ENCODE measurements around the gene CHD3.

The CHD3 gene

DNA sequence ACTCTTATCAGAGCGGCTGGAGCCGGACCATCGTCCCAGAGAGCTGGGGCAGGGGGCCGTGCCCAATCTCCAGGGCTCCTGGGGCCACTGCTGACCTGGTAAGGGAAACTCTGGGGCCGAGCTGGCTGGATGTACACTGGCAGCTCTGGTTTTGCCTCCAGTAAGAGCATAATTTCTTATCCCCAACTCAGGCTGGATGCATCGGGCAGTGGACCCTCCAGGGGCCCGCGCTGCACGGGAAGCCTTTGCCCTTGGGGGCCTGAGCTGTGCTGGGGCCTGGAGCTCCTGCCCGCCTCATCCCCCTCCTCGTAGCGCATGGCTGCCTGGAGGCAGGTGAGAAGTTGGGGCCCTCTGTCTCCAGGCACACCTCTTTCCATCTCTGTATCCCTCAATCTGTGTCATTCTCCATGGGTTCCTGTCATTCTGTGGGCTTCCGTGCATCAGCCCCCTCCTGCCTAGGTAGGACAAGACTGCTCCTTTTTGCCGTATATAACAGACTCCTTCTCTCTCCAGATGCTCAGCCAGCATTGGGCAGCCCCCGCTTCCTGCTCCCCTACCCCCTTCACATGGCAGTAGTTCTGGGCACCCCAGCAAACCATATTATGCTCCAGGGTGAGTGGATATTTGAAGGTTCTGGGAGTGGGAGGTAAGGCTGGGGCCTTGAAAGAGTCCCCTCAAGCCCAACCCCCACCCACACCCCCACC, 43.1 kb upstream of the CHD3 start:
- Mint-ChIP-seq H3K4me1 (ENCODE audit: low read depth) (peaks cover 65% of the 10 kb centered on the region), H3K4me3 (peak overlapping the region; percentile 93), H3K27me3 (no peaks in the 10 kb centered on the region), H3K27ac (peak overlapping the region; percentile 98), H3K9me3 (no peaks in the 10 kb centered on the region), H3K36me3 (ENCODE audit: low read depth) (peaks cover 39% of the 10 kb centered on the region)
- intact Hi-C loops (cut with micrococcal nuclease) = loop anchor here (10.0 kb wide), 1 partner anchor 309 kb away; the partner anchor contains the start of gene PER1

DNA sequence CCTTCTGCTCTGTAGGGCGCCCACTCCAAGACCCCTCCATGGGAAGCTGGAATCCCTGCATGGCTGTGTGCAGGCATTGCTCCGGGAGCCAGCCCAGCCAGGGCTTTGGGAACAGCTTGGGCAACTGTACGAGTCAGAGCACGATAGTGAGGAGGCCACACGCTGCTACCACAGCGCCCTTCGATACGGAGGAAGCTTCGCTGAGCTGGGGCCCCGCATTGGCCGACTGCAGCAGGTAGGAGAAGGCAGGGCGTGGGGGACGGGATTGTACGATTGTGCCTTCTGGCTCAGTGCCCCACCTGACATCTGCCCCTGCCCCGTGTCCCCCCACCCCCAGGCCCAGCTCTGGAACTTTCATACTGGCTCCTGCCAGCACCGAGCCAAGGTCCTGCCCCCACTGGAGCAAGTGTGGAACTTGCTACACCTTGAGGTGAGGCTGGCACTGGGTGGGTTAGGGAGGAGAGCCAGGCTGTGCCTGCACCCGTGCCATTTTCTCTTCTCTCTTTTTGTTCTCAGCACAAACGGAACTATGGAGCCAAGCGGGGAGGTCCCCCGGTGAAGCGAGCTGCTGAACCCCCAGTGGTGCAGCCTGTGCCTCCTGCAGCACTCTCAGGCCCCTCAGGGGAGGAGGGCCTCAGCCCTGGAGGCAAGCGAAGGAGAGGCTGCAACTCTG, 42.4 kb upstream of the CHD3 start:
- H3K4me3 Mint-ChIP-seq = peak overlapping the region; percentile 93
- no peaks in the 10 kb centered on the region for H3K9me3 Mint-ChIP-seq
- H3K27ac Mint-ChIP-seq = peak overlapping the region; percentile 98
- H3K4me1 Mint-ChIP-seq (ENCODE audit: low read depth) = peaks cover 65% of the 10 kb centered on the region
- peaks cover 33% of the 10 kb centered on the region for H3K36me3 Mint-ChIP-seq (ENCODE audit: low read depth)
- intact Hi-C loops (cut with micrococcal nuclease) = loop anchor here (10.0 kb wide), 1 partner anchor 309 kb away; the partner anchor contains the start of gene PER1
- H3K27me3 Mint-ChIP-seq = no peaks in the 10 kb centered on the region

DNA sequence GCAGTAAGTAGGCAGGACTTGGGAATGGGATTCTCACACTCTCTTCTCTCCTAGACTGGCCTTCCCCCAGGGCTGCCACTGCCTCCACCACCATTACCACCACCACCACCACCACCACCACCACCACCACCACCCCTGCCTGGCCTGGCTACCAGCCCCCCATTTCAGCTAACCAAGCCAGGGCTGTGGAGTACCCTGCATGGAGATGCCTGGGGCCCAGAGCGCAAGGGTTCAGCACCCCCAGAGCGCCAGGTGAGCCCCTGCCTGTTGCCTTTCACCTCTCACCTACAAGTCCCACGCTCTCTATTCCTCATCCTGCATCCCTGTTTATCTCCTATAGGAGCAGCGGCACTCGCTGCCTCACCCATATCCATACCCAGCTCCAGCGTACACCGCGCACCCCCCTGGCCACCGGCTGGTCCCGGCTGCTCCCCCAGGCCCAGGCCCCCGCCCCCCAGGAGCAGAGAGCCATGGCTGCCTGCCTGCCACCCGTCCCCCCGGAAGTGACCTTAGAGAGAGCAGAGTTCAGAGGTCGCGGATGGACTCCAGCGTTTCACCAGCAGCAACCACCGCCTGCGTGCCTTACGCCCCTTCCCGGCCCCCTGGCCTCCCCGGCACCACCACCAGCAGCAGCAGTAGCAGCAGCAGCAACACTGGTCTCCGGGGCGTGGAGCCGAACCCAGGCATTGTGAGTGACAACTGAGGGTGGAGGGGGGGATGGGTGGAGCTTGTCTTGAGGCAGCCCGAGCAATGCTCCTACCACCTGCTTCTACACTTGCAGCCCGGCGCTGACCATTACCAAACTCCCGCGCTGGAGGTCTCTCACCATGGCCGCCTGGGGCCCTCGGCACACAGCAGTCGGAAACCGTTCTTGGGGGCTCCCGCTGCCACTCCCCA, 41.6 kb upstream of the CHD3 start:
- H3K27ac Mint-ChIP-seq = peak overlapping the region; percentile 98
- no peak overlapping the region for H3K4me3 Mint-ChIP-seq
- no peaks in the 10 kb centered on the region for H3K27me3 Mint-ChIP-seq
- intact Hi-C loops (cut with micrococcal nuclease) = loop anchor here (10.0 kb wide), 1 partner anchor 308 kb away; the partner anchor contains the start of gene PER1
- H3K4me1 Mint-ChIP-seq (ENCODE audit: low read depth) = peaks cover 69% of the 10 kb centered on the region
- H3K9me3 Mint-ChIP-seq = no peaks in the 10 kb centered on the region
- peaks cover 25% of the 10 kb centered on the region for H3K36me3 Mint-ChIP-seq (ENCODE audit: low read depth)

DNA sequence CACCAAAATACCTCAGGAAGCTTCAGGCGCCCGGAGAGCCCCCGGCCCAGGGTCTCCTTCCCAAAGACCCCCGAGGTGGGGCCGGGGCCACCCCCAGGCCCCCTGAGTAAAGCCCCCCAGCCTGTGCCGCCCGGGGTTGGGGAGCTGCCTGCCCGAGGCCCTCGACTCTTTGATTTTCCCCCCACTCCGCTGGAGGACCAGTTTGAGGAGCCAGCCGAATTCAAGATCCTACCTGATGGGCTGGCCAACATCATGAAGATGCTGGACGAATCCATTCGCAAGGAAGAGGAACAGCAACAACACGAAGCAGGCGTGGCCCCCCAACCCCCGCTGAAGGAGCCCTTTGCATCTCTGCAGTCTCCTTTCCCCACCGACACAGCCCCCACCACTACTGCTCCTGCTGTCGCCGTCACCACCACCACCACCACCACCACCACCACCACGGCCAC, 40.4 kb upstream of the CHD3 start:
- H3K4me1 Mint-ChIP-seq (ENCODE audit: low read depth) = peaks cover 69% of the 10 kb centered on the region
- H3K27me3 Mint-ChIP-seq = no peaks in the 10 kb centered on the region
- H3K4me3 Mint-ChIP-seq = no peak overlapping the region
- no peaks in the 10 kb centered on the region for H3K9me3 Mint-ChIP-seq
- intact Hi-C loops (cut with micrococcal nuclease) = loop anchor here (10.0 kb wide), 1 partner anchor 307 kb away; the partner anchor contains the start of gene PER1
- peak overlapping the region; percentile 27 for H3K27ac Mint-ChIP-seq
- H3K36me3 Mint-ChIP-seq (ENCODE audit: low read depth) = peaks cover 14% of the 10 kb centered on the region

DNA sequence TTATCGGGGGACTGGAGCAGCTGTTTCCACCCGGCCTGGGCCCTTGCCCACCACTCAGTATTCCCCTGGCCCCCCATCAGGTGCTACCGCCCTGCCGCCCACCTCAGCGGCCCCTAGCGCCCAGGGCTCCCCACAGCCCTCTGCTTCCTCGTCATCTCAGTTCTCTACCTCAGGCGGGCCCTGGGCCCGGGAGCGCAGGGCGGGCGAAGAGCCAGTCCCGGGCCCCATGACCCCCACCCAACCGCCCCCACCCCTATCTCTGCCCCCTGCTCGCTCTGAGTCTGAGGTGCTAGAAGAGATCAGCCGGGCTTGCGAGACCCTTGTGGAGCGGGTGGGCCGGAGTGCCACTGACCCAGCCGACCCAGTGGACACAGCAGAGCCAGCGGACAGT, 39.9 kb upstream of the CHD3 start:
- Mint-ChIP-seq H3K4me1 (ENCODE audit: low read depth) (peaks cover 69% of the 10 kb centered on the region), H3K9me3 (no peaks in the 10 kb centered on the region), H3K4me3 (no peak overlapping the region), H3K27me3 (no peaks in the 10 kb centered on the region), H3K27ac (no peak overlapping the region), H3K36me3 (ENCODE audit: low read depth) (peaks cover 9% of the 10 kb centered on the region)
- intact Hi-C loops (cut with micrococcal nuclease) = loop anchor here (10.0 kb wide), 1 partner anchor 306 kb away; the partner anchor contains the start of gene PER1

DNA sequence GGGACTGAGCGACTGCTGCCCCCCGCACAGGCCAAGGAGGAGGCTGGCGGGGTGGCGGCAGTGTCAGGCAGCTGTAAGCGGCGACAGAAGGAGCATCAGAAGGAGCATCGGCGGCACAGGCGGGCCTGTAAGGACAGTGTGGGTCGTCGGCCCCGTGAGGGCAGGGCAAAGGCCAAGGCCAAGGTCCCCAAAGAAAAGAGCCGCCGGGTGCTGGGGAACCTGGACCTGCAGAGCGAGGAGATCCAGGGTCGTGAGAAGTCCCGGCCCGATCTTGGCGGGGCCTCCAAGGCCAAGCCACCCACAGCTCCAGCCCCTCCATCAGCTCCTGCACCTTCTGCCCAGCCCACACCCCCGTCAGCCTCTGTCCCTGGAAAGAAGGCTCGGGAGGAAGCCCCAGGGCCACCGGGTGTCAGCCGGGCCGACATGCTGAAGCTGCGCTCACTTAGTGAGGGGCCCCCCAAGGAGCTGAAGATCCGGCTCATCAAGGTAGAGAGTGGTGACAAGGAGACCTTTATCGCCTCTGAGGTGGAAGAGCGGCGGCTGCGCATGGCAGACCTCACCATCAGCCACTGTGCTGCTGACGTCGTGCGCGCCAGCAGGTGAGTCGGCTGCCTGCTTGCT, 39.3 kb upstream of the CHD3 start:
- Mint-ChIP-seq H3K9me3 (no peaks in the 10 kb centered on the region), H3K36me3 (ENCODE audit: low read depth) (peaks cover 4% of the 10 kb centered on the region), H3K27ac (no peak overlapping the region), H3K4me1 (ENCODE audit: low read depth) (peaks cover 69% of the 10 kb centered on the region), H3K27me3 (no peaks in the 10 kb centered on the region), H3K4me3 (no peak overlapping the region)
- intact Hi-C loops (cut with micrococcal nuclease) = loop anchor here (10.0 kb wide), 1 partner anchor 306 kb away; the partner anchor contains the start of gene PER1

DNA sequence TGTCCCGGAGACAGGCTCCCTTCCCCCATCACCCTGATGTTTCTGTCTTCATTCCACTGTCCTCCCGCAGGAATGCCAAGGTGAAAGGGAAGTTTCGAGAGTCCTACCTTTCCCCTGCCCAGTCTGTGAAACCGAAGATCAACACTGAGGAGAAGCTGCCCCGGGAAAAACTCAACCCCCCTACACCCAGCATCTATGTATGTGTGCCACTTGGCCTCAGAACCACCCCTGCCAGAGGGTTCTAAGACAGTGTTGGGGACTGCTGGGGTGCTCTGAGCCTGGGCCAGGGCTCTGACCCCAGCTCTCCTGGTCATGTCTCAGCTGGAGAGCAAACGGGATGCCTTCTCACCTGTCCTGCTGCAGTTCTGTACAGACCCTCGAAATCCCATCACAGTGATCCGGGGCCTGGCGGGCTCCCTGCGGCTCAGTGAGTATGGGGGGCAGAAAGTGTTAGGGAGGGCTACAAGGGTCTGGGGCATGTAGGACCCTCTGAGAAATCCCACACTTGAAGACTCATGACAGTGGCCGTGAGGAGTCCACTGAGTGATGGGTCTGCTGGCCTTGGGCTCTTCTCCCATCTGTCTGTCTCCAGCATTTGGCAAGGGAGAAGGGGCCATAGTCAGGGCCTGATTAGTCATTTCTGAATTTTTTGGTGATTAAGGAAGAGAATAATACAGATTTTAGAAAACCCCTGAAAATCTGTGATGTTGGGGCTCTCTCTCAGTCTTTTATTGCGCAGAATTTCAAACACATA, 38.7 kb upstream of the CHD3 start:
- no peaks in the 10 kb centered on the region for H3K9me3 Mint-ChIP-seq
- no peaks in the 10 kb centered on the region for H3K36me3 Mint-ChIP-seq (ENCODE audit: low read depth)
- intact Hi-C loops (cut with micrococcal nuclease) = loop anchor here (2.0 to 10.0 kb wide), 3 partner anchors 15 to 305 kb away; partner anchors contain the start of genes KDM6B and PER1
- H3K27ac Mint-ChIP-seq = no peak overlapping the region
- H3K27me3 Mint-ChIP-seq = no peaks in the 10 kb centered on the region
- H3K4me3 Mint-ChIP-seq = no peak overlapping the region
- peaks cover 69% of the 10 kb centered on the region for H3K4me1 Mint-ChIP-seq (ENCODE audit: low read depth)

DNA sequence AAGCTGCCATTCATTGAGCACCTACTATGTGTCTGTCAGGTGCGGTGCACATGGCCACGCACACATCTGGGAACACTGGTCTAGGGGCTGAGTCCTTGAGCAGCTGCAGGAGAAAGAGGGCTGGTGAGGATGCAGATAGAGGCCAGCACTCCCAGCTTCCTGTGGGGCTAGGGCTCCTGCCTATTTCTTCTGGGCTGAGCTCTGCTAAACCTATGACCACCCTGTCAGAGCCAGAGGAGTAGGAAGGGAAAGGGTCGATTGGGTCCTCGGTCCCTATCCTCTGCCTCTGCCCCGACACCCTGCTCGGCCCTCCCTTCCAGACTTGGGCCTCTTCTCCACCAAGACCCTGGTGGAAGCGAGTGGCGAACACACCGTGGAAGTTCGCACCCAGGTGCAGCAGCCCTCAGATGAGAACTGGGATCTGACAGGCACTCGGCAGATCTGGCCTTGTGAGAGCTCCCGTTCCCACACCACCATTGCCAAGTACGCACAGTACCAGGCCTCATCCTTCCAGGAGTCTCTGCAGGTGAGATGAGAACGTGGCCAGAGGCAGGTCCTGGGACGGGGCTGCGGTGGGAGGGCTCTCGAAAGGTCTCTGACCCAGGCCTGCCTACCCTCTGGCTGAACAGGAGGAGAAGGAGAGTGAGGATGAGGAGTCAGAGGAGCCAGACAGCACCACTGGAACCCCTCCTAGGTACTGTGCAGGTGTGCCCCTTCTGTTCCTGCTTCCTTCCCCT, 37.7 kb upstream of the CHD3 start:
- intact Hi-C loops (cut with micrococcal nuclease) = loop anchor here (1.0 to 5.0 kb wide), 3 partner anchors 16 to 104 kb away; partner anchors contain the start of gene KDM6B
- H3K4me1 Mint-ChIP-seq (ENCODE audit: low read depth) = peaks cover 63% of the 10 kb centered on the region
- no peaks in the 10 kb centered on the region for H3K36me3 Mint-ChIP-seq (ENCODE audit: low read depth)
- no peak overlapping the region for H3K4me3 Mint-ChIP-seq
- no peaks in the 10 kb centered on the region for H3K27me3 Mint-ChIP-seq
- H3K9me3 Mint-ChIP-seq = no peaks in the 10 kb centered on the region
- peak overlapping the region; percentile 31 for H3K27ac Mint-ChIP-seq

DNA sequence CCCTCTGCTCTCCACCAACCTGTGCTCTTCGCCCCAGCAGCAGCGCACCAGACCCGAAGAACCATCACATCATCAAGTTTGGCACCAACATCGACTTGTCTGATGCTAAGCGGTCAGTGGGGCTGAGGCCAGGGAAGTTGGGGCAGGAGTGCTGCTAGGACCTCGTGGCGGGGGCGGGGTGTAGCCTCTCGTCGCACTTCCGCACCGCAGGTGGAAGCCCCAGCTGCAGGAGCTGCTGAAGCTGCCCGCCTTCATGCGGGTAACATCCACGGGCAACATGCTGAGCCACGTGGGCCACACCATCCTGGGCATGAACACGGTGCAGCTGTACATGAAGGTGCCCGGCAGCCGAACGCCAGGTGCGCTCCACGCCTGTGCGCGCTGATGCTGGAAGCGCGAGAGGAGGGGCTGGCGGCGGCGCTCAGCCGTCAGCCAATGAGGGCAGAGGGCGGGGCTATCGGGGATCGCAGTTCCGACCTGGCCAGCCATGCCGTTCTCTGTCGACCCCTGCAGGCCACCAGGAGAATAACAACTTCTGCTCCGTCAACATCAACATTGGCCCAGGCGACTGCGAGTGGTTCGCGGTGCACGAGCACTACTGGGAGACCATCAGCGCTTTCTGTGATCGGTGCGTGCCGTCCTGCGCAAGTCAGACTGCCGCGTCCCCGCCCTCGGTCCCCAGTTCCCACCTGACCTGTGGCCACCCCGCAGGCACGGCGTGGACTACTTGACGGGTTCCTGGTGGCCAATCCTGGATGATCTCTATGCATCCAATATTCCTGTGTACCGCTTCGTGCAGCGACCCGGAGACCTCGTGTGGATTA, 36.9 kb upstream of the CHD3 start:
- H3K4me1 Mint-ChIP-seq (ENCODE audit: low read depth) = peaks cover 55% of the 10 kb centered on the region
- peak overlapping the region; percentile 31 for H3K27ac Mint-ChIP-seq
- H3K27me3 Mint-ChIP-seq = no peaks in the 10 kb centered on the region
- H3K4me3 Mint-ChIP-seq = peak overlapping the region; percentile 20
- H3K36me3 Mint-ChIP-seq (ENCODE audit: low read depth) = no peaks in the 10 kb centered on the region
- intact Hi-C loops (cut with micrococcal nuclease) = loop anchor here (1.0 to 5.0 kb wide), 3 partner anchors 17 to 104 kb away; partner anchors contain the start of gene KDM6B
- no peaks in the 10 kb centered on the region for H3K9me3 Mint-ChIP-seq

DNA sequence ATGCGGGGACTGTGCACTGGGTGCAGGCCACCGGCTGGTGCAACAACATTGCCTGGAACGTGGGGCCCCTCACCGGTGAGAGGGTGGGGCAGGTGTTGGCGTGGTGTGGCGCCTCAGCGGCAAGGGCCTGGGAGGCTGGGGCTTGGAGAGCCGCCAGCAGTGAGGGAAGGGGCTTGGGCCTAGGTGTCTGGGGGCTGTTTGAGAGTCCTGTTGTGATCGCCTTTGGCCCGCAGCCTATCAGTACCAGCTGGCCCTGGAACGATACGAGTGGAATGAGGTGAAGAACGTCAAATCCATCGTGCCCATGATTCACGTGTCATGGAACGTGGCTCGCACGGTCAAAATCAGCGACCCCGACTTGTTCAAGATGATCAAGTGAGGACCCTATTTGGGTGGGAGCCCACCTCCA, 36.3 kb upstream of the CHD3 start:
- no peaks in the 10 kb centered on the region for H3K9me3 Mint-ChIP-seq
- H3K36me3 Mint-ChIP-seq (ENCODE audit: low read depth) = no peaks in the 10 kb centered on the region
- intact Hi-C loops (cut with micrococcal nuclease) = loop anchor here (5.0 kb wide), 1 partner anchor 105 kb away; no protein-coding TSS in a partner anchor
- peaks cover 49% of the 10 kb centered on the region for H3K4me1 Mint-ChIP-seq (ENCODE audit: low read depth)
- H3K4me3 Mint-ChIP-seq = no peak overlapping the region
- H3K27me3 Mint-ChIP-seq = no peaks in the 10 kb centered on the region
- H3K27ac Mint-ChIP-seq = no peak overlapping the region

DNA sequence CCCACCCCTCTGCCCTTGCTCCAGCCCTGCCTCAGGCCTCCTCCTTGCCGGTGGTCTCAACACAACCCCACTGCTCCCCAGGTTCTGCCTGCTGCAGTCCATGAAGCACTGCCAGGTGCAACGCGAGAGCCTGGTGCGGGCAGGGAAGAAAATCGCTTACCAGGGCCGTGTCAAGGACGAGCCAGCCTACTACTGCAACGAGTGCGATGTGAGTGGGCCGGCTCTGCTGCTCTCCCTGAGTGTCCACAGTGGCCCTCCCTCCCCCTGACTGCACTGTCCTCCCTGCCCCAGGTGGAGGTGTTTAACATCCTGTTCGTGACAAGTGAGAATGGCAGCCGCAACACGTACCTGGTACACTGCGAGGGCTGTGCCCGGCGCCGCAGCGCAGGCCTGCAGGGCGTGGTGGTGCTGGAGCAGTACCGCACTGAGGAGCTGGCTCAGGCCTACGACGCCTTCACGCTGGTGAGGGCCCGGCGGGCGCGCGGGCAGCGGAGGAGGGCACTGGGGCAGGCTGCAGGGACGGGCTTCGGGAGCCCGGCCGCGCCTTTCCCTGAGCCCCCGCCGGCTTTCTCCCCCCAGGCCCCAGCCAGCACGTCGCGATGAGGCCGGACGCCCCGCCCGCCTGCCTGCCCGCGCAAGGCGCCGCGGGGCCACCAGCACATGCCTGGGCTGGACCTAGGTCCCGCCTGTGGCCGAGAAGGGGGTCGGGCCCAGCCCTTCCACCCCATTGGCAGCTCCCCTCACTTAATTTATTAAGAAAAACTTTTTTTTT, 35.5 kb upstream of the CHD3 start:
- H3K36me3 Mint-ChIP-seq (ENCODE audit: low read depth) = no peaks in the 10 kb centered on the region
- H3K27me3 Mint-ChIP-seq = no peaks in the 10 kb centered on the region
- H3K4me1 Mint-ChIP-seq (ENCODE audit: low read depth) = peaks cover 44% of the 10 kb centered on the region
- no peak overlapping the region for H3K27ac Mint-ChIP-seq
- H3K9me3 Mint-ChIP-seq = no peaks in the 10 kb centered on the region
- intact Hi-C loops (cut with micrococcal nuclease) = loop anchor here (5.0 kb wide), 1 partner anchor 106 kb away; no protein-coding TSS in a partner anchor
- H3K4me3 Mint-ChIP-seq = no peak overlapping the region
